ENCODE measurements around the gene PNPLA5. TPM values are rescaled to one million over a fixed set of nuclear protein-coding genes. Genes with fewer than 3 reads are reported as not detected.

Gene PNPLA5
- total RNA-seq, 1 experiment from 2014 or later: not detected

GRCh38 chr22:43883012-43883661 is 8.7 kb downstream of the PNPLA5 start:
- ChIA-PET POLR2A (ENCODE audit: unreplicated experiment) (no interaction called here), CTCF (interaction anchor here (0.7 to 1.1 kb wide), 5 partner anchors 14 to 63 kb away, joined by 3 to 10 read pairs (median 6); no protein-coding TSS in a partner anchor)
- Histone ChIP-seq H3K27me3 (ENCODE audit: low read length) (no peaks in the 10 kb centered on the region), H2AFZ (ENCODE audit: low read length) (no peak overlapping the region), H3K9me3 (ENCODE audit: low read length) (no peaks in the 10 kb centered on the region), H3K9ac (ENCODE audit: low read length) (no peak overlapping the region), H3K4me1 (ENCODE audit: insufficient read depth, low read length) (no peaks in the 10 kb centered on the region), H3K27ac (ENCODE audit: low read length) (no peak overlapping the region), H3K36me3 (ENCODE audit: low read depth, low read length) (no peaks in the 10 kb centered on the region), H3K4me3 (ENCODE audit: low read length) (no peak overlapping the region), H3F3A (ENCODE audit: low read length, unreplicated experiment) (no peaks in the 10 kb centered on the region), H3K79me2 (ENCODE audit: low read length) (no peaks in the 10 kb centered on the region), H3K9me2 (replicated peaks; ENCODE audit: low read length) (no peaks in the 10 kb centered on the region), H3K4me2 (ENCODE audit: low read length) (no peak overlapping the region), H4K20me1 (ENCODE audit: low read length) (no peaks in the 10 kb centered on the region)
- intact Hi-C loops (cut with micrococcal nuclease): no loop called here
- peak; percentile 73 for TF ChIP-seq CTCF (conservative IDR thresholded peaks at IDR 0.05; ENCODE audit: low read depth, low read length)
- no peak for TF ChIP-seq EZH2 (IDR thresholded peaks at IDR 0.05; ENCODE audit: low read length, unreplicated experiment)
- BruUV-seq (replicated peaks): no TSS peak
- ATAC-seq (peak; percentile 94), DNase-seq (peak; percentile 80)

- Histone ChIP-seq H3K36me3 (ENCODE audit: low read depth, low read length) (no peaks in the 10 kb centered on the region), H3K9me2 (replicated peaks; ENCODE audit: low read length) (no peaks in the 10 kb centered on the region), H3K4me1 (ENCODE audit: insufficient read depth, low read length) (no peaks in the 10 kb centered on the region), H4K20me1 (ENCODE audit: low read length) (no peaks in the 10 kb centered on the region), H3K4me3 (ENCODE audit: low read length) (no peak overlapping the region), H3K27me3 (ENCODE audit: low read length) (no peaks in the 10 kb centered on the region), H3K4me2 (ENCODE audit: low read length) (no peak overlapping the region), H2AFZ (ENCODE audit: low read length) (no peak overlapping the region), H3K79me2 (ENCODE audit: low read length) (no peaks in the 10 kb centered on the region), H3K9ac (ENCODE audit: low read length) (no peak overlapping the region), H3K9me3 (ENCODE audit: low read length) (no peaks in the 10 kb centered on the region), H3F3A (ENCODE audit: low read length, unreplicated experiment) (no peaks in the 10 kb centered on the region), H3K27ac (ENCODE audit: low read length) (no peak overlapping the region)
- no TSS peak for BruUV-seq (replicated peaks)
- ATAC-seq (no peak), DNase-seq (no peak)
- intact Hi-C loops (cut with micrococcal nuclease): no loop called here
- ChIA-PET POLR2A (ENCODE audit: unreplicated experiment) (no interaction called here), CTCF (interaction anchor here (1.0 to 1.1 kb wide), 2 partner anchors 56 to 64 kb away, joined by 6 to 10 read pairs; no protein-coding TSS in a partner anchor)
- TF ChIP-seq EZH2phosphoT487 (IDR thresholded peaks at IDR 0.05; ENCODE audit: borderline replicate concordance, low read length) (no peak), EZH2 (IDR thresholded peaks at IDR 0.05; ENCODE audit: low read length, unreplicated experiment) (no peak), CTCF (conservative IDR thresholded peaks at IDR 0.05; ENCODE audit: low read depth, low read length) (no peak)
Measured at GRCh38 chr22:43882122-43882767, 9.6 kb downstream of the PNPLA5 start.
